GM23338 (cell line): ENCODE measurements around the gene CDKN2AIPNL. TPM values are rescaled to one million over a fixed set of nuclear protein-coding genes. Genes with fewer than 3 reads are reported as not detected.
"Not testable (repeated sequence)": the region's sequence is repeated elsewhere in the genome, so short reads cannot be mapped to it uniquely, and the experiment has no call there.

ENCODE experiments used
- ATAC-seq: fragments of 200-7000 bp; cut with Tn5 transposase; 3 replicates; pipeline ENCODE4 v1.9.1; 2020
- DNase-seq: peaks from one replicate; pipeline ENCODE4 v3.0.0-alpha.2; 2015; ENCODE audit warnings: low spot score
- H2AFZ ChIP-seq: fragments of 200-600 bp; sonication (generic); 2 replicates; pipeline ENCODE4 v1.8.0; 2016; ENCODE audit warnings: antibody characterized with exemption, mild to moderate bottlenecking, moderate library complexity
- H3F3A ChIP-seq: fragments of 200-600 bp; sonication (generic); replicated peaks from 2 replicates; pipeline ENCODE4 v1.8.0; 2017; ENCODE audit warnings: antibody characterized with exemption, mixed run types, low read depth
- H3K27ac ChIP-seq: fragments of 200-600 bp; sonication (generic); 2 replicates; pipeline ENCODE4 v1.6.1; 2016; ENCODE audit warnings: low read depth
- H3K27me3 ChIP-seq: fragments of 200-600 bp; sonication (generic); 2 replicates; pipeline ENCODE4 v1.8.0; 2016; ENCODE audit warnings: mild to moderate bottlenecking, mixed run types, moderate library complexity; ENCODE audit not compliant: insufficient read depth
- H3K36me3 ChIP-seq: fragments of 200-600 bp; sonication (generic); 2 replicates; pipeline ENCODE4 v1.8.0; 2016; ENCODE audit warnings: mild to moderate bottlenecking; ENCODE audit not compliant: insufficient read depth
- H3K4me1 ChIP-seq: fragments of 200-600 bp; sonication (generic); 2 replicates; pipeline ENCODE4 v1.8.0; 2016; ENCODE audit warnings: mild to moderate bottlenecking, moderate library complexity; ENCODE audit not compliant: insufficient read depth
- H3K4me2 ChIP-seq: fragments of 200-600 bp; sonication (generic); 2 replicates; pipeline ENCODE4 v1.7.1; 2017; ENCODE audit warnings: mixed run types
- H3K4me3 ChIP-seq: fragments of 200-600 bp; sonication (generic); 2 replicates; pipeline ENCODE4 v1.6.1; 2016; ENCODE audit warnings: mixed run types
- H3K79me2 ChIP-seq: fragments of 200-600 bp; sonication (generic); replicated peaks from 2 replicates; pipeline ENCODE4 v1.8.0; 2017; ENCODE audit warnings: mild to moderate bottlenecking; ENCODE audit not compliant: insufficient read depth
- H3K9me2 ChIP-seq: fragments of 200-600 bp; sonication (generic); 2 replicates; pipeline ENCODE4 v1.8.0; 2017; ENCODE audit not compliant: insufficient read depth
- H4K20me1 ChIP-seq: fragments of 200-600 bp; sonication (generic); replicated peaks from 2 replicates; pipeline ENCODE4 v1.8.0; 2017; ENCODE audit warnings: mild to moderate bottlenecking; ENCODE audit not compliant: insufficient read depth
- H3K27ac Mint-ChIP-seq: 2 replicates; pipeline ENCODE4 v1.8.0; 2020; ENCODE audit warnings: inconsistent platforms, mild to moderate bottlenecking, moderate library complexity, mixed read lengths
- H3K27me3 Mint-ChIP-seq: 3 replicates; pipeline ENCODE4 v1.8.0; 2022; ENCODE audit warnings: low read depth, mild to moderate bottlenecking, moderate library complexity, mixed read lengths, inconsistent platforms; ENCODE audit not compliant: insufficient read depth, poor library complexity
- H3K36me3 Mint-ChIP-seq: 3 replicates; pipeline ENCODE4 v1.8.0; 2021; ENCODE audit warnings: low read depth, mild to moderate bottlenecking, inconsistent platforms, moderate library complexity, mixed read lengths
- H3K4me1 Mint-ChIP-seq: 3 replicates; pipeline ENCODE4 v1.8.0; 2020; ENCODE audit warnings: mild to moderate bottlenecking, inconsistent platforms, mixed read lengths
- H3K4me3 Mint-ChIP-seq: 3 replicates; pipeline ENCODE4 v1.8.0; 2021; ENCODE audit warnings: moderate library complexity, mild to moderate bottlenecking, inconsistent platforms, mixed read lengths
- H3K9me3 Mint-ChIP-seq: 3 replicates; pipeline ENCODE4 v1.8.0; 2020; ENCODE audit warnings: moderate library complexity, mild to moderate bottlenecking, inconsistent platforms, mixed read lengths
- CREB1 ChIP-seq: fragments of 250-450 bp; sonication (Bioruptor Pico); IDR thresholded peaks from 2 replicates; pipeline ENCODE4 v1.5.0; 2020; ENCODE audit warnings: low read depth, mild to moderate bottlenecking, moderate library complexity
- EZH2 ChIP-seq: fragments of 200-600 bp; sonication (generic); IDR thresholded peaks from one replicate; pipeline ENCODE4 v1.8.0; 2017; ENCODE audit warnings: antibody characterized with exemption, mild to moderate bottlenecking, low read depth; ENCODE audit not compliant: unreplicated experiment
- JUNB ChIP-seq: IDR thresholded peaks from one replicate; pipeline ENCODE4 v1.6.1; 2016; ENCODE audit warnings: antibody characterized with exemption; ENCODE audit not compliant: unreplicated experiment
- NANOG ChIP-seq: IDR thresholded peaks from 2 replicates; pipeline ENCODE4 v1.6.1; 2016; ENCODE audit warnings: antibody characterized with exemption, borderline replicate concordance
- POLR2AphosphoS5 ChIP-seq: IDR thresholded peaks from 2 replicates; pipeline ENCODE4 v1.6.1; 2016; ENCODE audit warnings: antibody characterized with exemption, low read depth
- STAT1 ChIP-seq: IDR thresholded peaks from one replicate; pipeline ENCODE4 v1.6.1; 2016; ENCODE audit warnings: antibody characterized with exemption; ENCODE audit not compliant: unreplicated experiment
- ZNF331 ChIP-seq: fragments of 250-450 bp; sonication (Bioruptor Pico); IDR thresholded peaks from 2 replicates; pipeline ENCODE4 v1.5.0; 2020; ENCODE audit warnings: low read depth, mild to moderate bottlenecking, moderate library complexity
- polyA plus RNA-seq: library from polyadenylated mRNA; unstranded; fragments of >200 nt; fragmentation: Nextera tagmentation; extraction: Ambion mirVana; gene quantifications from 2 replicates; pipeline ENCODE4 v1.2.1, GENCODE V29; 2016
- total RNA-seq: library from RNA; depleted of rRNA; stranded (reverse); fragments of >200 nt; shearing (Covaris generic); gene quantifications from 2 replicates; pipeline ENCODE4 v1.2.3, GENCODE V29; 2014
- TF ChIP-seq, protein P1 (sequence below), 2 experiments: fragments of 200-600 bp in 1 of 2; sonication (generic) in 1 of 2; conservative IDR thresholded peaks; 2 replicates each; pipeline versions ENCODE4 v1.5.1 to v1.6.1; 2016 to 2017; ENCODE audit warnings: antibody characterized with exemption in 2 of 2, low read depth in 2 of 2, mild to moderate bottlenecking in 2 of 2, moderate library complexity in 1 of 2
- TF ChIP-seq, protein P2 (sequence below): IDR thresholded peaks from one replicate; pipeline ENCODE4 v1.6.1; 2018; ENCODE audit warnings: antibody characterized with exemption; ENCODE audit not compliant: unreplicated experiment

The CDKN2AIPNL gene
- total and polyA plus RNA-seq, 2 experiments from 2014 or later, result 53.5 to 79.5 TPM

DNA sequence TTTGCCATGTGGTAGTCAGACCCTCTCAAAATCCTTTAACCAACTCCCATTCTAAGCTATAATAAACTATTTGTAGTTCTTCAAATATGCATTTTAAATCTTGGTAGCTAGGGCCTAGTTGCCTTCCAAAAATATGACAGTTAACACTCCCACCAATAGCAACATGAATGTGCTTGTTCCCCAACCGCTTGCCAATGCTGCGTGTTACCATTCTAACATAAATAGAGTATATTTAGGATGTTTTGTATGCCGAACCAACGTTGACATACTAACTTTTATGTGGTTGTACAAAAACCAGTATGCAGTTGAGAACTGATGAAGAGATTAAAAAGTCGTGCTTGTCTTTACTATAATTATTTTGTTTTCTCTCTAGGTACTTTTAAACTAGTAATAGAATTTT, 31.3 kb downstream of the CDKN2AIPNL start (continued):
- TF ChIP-seq ZNF331, result no peak
- TF ChIP-seq EZH2, result no peak
- no peak for TF ChIP-seq NANOG
- no peak for TF ChIP-seq STAT1

DNA sequence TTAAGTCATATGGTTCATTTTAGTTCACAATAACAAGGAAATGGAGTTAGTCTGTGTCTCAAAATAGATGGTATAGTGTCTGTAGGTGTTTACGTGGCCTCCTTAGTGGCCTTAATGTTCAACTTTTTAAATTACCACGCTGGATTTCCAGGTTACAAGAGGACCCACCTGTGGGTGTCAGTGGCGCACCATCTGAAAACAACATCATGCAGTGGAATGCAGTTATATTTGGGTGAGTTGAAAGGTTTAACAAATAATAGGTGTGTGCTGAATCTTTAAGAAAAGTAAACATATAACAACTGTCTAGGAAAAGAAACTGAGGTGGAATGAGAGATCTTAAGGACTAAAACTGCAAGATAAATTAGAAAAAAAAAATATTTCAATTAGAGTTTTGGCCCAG, 37.4 kb downstream of the CDKN2AIPNL start:
- peaks cover 15% of the 10 kb centered on the region for H3K4me1 Mint-ChIP-seq
- Histone ChIP-seq H3F3A (0 out of 2 replicates have a peak, but pooled peaks cover 6% of the 10 kb centered on the region), H3K4me2 (no peak overlapping the region), H3K9me2 (no peaks in the 10 kb centered on the region), H3K4me1 (no peaks in the 10 kb centered on the region), H3K79me2 (peaks cover 70% of the 10 kb centered on the region), H3K4me3 (no peak overlapping the region), H3K36me3 (peaks cover 6% of the 10 kb centered on the region; the same call in 1 of the 2 replicates), H4K20me1 (peaks cover 37% of the 10 kb centered on the region), H3K27me3 (no peaks in the 10 kb centered on the region), H3K27ac (no peak overlapping the region), H2AFZ (no peak overlapping the region)
- DNase-seq, result no peak
- H3K9me3 Mint-ChIP-seq, result no peaks in the 10 kb centered on the region
- H3K27me3 Mint-ChIP-seq, result peaks cover 10% of the 10 kb centered on the region
- ATAC-seq, result no peak
- H3K27ac Mint-ChIP-seq, result no peak overlapping the region
- H3K4me3 Mint-ChIP-seq, result no peak overlapping the region
- TF ChIP-seq, protein P1, sequence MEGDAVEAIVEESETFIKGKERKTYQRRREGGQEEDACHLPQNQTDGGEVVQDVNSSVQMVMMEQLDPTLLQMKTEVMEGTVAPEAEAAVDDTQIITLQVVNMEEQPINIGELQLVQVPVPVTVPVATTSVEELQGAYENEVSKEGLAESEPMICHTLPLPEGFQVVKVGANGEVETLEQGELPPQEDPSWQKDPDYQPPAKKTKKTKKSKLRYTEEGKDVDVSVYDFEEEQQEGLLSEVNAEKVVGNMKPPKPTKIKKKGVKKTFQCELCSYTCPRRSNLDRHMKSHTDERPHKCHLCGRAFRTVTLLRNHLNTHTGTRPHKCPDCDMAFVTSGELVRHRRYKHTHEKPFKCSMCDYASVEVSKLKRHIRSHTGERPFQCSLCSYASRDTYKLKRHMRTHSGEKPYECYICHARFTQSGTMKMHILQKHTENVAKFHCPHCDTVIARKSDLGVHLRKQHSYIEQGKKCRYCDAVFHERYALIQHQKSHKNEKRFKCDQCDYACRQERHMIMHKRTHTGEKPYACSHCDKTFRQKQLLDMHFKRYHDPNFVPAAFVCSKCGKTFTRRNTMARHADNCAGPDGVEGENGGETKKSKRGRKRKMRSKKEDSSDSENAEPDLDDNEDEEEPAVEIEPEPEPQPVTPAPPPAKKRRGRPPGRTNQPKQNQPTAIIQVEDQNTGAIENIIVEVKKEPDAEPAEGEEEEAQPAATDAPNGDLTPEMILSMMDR (conservative IDR thresholded peaks at IDR 0.05; ENCODE audit: low read depth in 2 of 2), result peak; percentile 22 to 32; a peak in 2 of 4 replicates
- TF ChIP-seq POLR2AphosphoS5 (no peak), JUNB (no peak), ZNF331 (no peak)
- H3K36me3 Mint-ChIP-seq, result peaks cover 39% of the 10 kb centered on the region

DNA sequence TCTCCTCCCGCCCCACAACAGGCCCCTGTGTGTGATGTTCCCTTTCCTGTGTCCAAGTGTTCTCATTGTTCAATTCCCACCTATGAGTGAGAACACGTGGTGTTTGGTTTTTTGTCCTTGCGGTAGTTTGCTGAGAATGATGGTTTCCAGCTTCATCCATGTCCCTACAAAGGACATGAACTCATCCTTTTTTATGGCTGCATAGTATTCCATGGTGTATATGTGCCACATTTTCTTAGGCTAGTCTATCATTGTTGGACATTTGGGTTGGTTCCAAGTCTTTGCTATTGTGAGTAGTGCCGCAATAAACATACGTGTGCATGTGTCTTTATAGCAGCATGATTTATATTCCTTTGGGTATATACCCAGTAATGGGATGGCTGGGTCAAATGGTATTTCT, 38.0 kb downstream of the CDKN2AIPNL start:
- peaks cover 37% of the 10 kb centered on the region for H4K20me1 ChIP-seq

DNA sequence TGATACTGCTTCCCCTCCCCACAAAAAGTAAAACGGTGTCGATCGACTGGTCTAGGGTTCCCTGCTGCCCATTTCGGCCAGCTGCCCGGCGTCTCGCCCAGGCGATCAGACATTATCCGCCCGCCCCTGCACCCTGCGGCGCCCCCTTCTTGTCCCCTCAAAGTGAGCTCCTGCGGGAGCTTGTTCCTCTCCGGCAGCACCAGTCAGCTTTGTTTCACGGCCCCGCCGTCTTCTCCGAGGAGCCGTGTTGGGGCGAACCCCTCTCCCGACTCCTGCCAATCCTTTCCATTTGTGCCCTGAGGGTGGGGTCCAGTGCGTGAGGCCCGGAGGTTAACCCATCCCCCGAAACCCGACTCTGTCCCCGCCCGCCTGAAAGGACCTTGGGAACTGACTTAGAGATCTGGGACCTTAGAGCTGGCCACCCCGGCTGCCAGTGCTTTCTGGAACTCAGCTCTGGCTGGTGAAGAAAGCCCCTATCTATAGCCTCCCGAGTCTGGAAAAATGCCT, 39.8 kb downstream of the CDKN2AIPNL start:
- ATAC-seq, result peak; percentile 73
- Histone ChIP-seq H4K20me1 (peaks cover 27% of the 10 kb centered on the region), H3K4me3 (peak overlapping the region; percentile 94), H3K4me1 (no peaks in the 10 kb centered on the region), H3K27me3 (no peaks in the 10 kb centered on the region), H3F3A (0 out of 2 replicates have a peak, but pooled peaks cover 3% of the 10 kb centered on the region), H3K27ac (peak overlapping the region; percentile 96), H3K9me2 (no peaks in the 10 kb centered on the region), H3K36me3 (peaks cover 6% of the 10 kb centered on the region; the same call in 1 of the 2 replicates), H3K4me2 (peak overlapping the region; percentile 84), H3K79me2 (peaks cover 50% of the 10 kb centered on the region), H2AFZ (no peak overlapping the region)
- Mint-ChIP-seq H3K27ac (peak overlapping the region; percentile 99), H3K4me1 (peaks cover 20% of the 10 kb centered on the region), H3K9me3 (no peaks in the 10 kb centered on the region; the same call in 2 of the 3 replicates), H3K36me3 (peaks cover 35% of the 10 kb centered on the region; the same call in 2 of the 3 replicates), H3K27me3 (peaks cover 19% of the 10 kb centered on the region), H3K4me3 (peak overlapping the region; percentile 94)
- peak; percentile 89 for DNase-seq
- TF ChIP-seq ZNF331 (no peak), STAT1 (no peak), CREB1 (CRISPR knock-in tag) (no peak)
- TF ChIP-seq, protein P2, sequence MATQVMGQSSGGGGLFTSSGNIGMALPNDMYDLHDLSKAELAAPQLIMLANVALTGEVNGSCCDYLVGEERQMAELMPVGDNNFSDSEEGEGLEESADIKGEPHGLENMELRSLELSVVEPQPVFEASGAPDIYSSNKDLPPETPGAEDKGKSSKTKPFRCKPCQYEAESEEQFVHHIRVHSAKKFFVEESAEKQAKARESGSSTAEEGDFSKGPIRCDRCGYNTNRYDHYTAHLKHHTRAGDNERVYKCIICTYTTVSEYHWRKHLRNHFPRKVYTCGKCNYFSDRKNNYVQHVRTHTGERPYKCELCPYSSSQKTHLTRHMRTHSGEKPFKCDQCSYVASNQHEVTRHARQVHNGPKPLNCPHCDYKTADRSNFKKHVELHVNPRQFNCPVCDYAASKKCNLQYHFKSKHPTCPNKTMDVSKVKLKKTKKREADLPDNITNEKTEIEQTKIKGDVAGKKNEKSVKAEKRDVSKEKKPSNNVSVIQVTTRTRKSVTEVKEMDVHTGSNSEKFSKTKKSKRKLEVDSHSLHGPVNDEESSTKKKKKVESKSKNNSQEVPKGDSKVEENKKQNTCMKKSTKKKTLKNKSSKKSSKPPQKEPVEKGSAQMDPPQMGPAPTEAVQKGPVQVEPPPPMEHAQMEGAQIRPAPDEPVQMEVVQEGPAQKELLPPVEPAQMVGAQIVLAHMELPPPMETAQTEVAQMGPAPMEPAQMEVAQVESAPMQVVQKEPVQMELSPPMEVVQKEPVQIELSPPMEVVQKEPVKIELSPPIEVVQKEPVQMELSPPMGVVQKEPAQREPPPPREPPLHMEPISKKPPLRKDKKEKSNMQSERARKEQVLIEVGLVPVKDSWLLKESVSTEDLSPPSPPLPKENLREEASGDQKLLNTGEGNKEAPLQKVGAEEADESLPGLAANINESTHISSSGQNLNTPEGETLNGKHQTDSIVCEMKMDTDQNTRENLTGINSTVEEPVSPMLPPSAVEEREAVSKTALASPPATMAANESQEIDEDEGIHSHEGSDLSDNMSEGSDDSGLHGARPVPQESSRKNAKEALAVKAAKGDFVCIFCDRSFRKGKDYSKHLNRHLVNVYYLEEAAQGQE, result no peak

More for the DNA sequence above, 38.0 kb downstream of the CDKN2AIPNL start:
- not testable (repeated sequence) for ATAC-seq, H3K9me3 Mint-ChIP-seq, H3K4me2 ChIP-seq, H3K9me2 ChIP-seq, H2AFZ ChIP-seq, DNase-seq, H3K27me3 ChIP-seq, H3K4me3 ChIP-seq, H3K27ac ChIP-seq, H3K36me3 ChIP-seq, H3F3A ChIP-seq, H3K4me1 ChIP-seq, H3K27ac Mint-ChIP-seq
- H3K27me3 Mint-ChIP-seq, result peaks cover 10% of the 10 kb centered on the region
- peaks cover 15% of the 10 kb centered on the region for H3K4me1 Mint-ChIP-seq
- peaks cover 33% of the 10 kb centered on the region for H3K36me3 Mint-ChIP-seq
- peaks cover 68% of the 10 kb centered on the region for H3K79me2 ChIP-seq
- H3K4me3 Mint-ChIP-seq, result peak overlapping the region; percentile 43; the same call in 1 of the 3 replicates
